GM23338 (cell line): ENCODE measurements around the gene ABCF3. TPM values are rescaled to one million over a fixed set of nuclear protein-coding genes. Genes with fewer than 3 reads are reported as not detected.
A peak's percentile ranks its signal among the peaks of the same experiment; 100 is the strongest.

Source experiments
- ATAC-seq: fragments of 200-7000 bp; cut with Tn5 transposase; 3 replicates; pipeline ENCODE4 v1.9.1; 2020
- DNase-seq: peaks from one replicate; pipeline ENCODE4 v3.0.0-alpha.2; 2015; ENCODE audit warnings: low spot score
- H2AFZ ChIP-seq: fragments of 200-600 bp; sonication (generic); 2 replicates; pipeline ENCODE4 v1.8.0; 2016; ENCODE audit warnings: antibody characterized with exemption, mild to moderate bottlenecking, moderate library complexity
- H3F3A ChIP-seq: fragments of 200-600 bp; sonication (generic); replicated peaks from 2 replicates; pipeline ENCODE4 v1.8.0; 2017; ENCODE audit warnings: antibody characterized with exemption, mixed run types, low read depth
- H3K27ac ChIP-seq: fragments of 200-600 bp; sonication (generic); 2 replicates; pipeline ENCODE4 v1.6.1; 2016; ENCODE audit warnings: low read depth
- H3K27me3 ChIP-seq: fragments of 200-600 bp; sonication (generic); 2 replicates; pipeline ENCODE4 v1.8.0; 2016; ENCODE audit warnings: mild to moderate bottlenecking, mixed run types, moderate library complexity; ENCODE audit not compliant: insufficient read depth
- H3K36me3 ChIP-seq: fragments of 200-600 bp; sonication (generic); 2 replicates; pipeline ENCODE4 v1.8.0; 2016; ENCODE audit warnings: mild to moderate bottlenecking; ENCODE audit not compliant: insufficient read depth
- H3K4me1 ChIP-seq: fragments of 200-600 bp; sonication (generic); 2 replicates; pipeline ENCODE4 v1.8.0; 2016; ENCODE audit warnings: mild to moderate bottlenecking, moderate library complexity; ENCODE audit not compliant: insufficient read depth
- H3K4me2 ChIP-seq: fragments of 200-600 bp; sonication (generic); 2 replicates; pipeline ENCODE4 v1.7.1; 2017; ENCODE audit warnings: mixed run types
- H3K4me3 ChIP-seq: fragments of 200-600 bp; sonication (generic); 2 replicates; pipeline ENCODE4 v1.6.1; 2016; ENCODE audit warnings: mixed run types
- H3K79me2 ChIP-seq: fragments of 200-600 bp; sonication (generic); replicated peaks from 2 replicates; pipeline ENCODE4 v1.8.0; 2017; ENCODE audit warnings: mild to moderate bottlenecking; ENCODE audit not compliant: insufficient read depth
- H3K9me2 ChIP-seq: fragments of 200-600 bp; sonication (generic); 2 replicates; pipeline ENCODE4 v1.8.0; 2017; ENCODE audit not compliant: insufficient read depth
- H4K20me1 ChIP-seq: fragments of 200-600 bp; sonication (generic); replicated peaks from 2 replicates; pipeline ENCODE4 v1.8.0; 2017; ENCODE audit warnings: mild to moderate bottlenecking; ENCODE audit not compliant: insufficient read depth
- H3K27ac Mint-ChIP-seq: 2 replicates; pipeline ENCODE4 v1.8.0; 2020; ENCODE audit warnings: inconsistent platforms, mild to moderate bottlenecking, moderate library complexity, mixed read lengths
- H3K27me3 Mint-ChIP-seq: 3 replicates; pipeline ENCODE4 v1.8.0; 2022; ENCODE audit warnings: low read depth, mild to moderate bottlenecking, moderate library complexity, mixed read lengths, inconsistent platforms; ENCODE audit not compliant: insufficient read depth, poor library complexity
- H3K36me3 Mint-ChIP-seq: 3 replicates; pipeline ENCODE4 v1.8.0; 2021; ENCODE audit warnings: low read depth, mild to moderate bottlenecking, inconsistent platforms, moderate library complexity, mixed read lengths
- H3K4me1 Mint-ChIP-seq: 3 replicates; pipeline ENCODE4 v1.8.0; 2020; ENCODE audit warnings: mild to moderate bottlenecking, inconsistent platforms, mixed read lengths
- H3K4me3 Mint-ChIP-seq: 3 replicates; pipeline ENCODE4 v1.8.0; 2021; ENCODE audit warnings: moderate library complexity, mild to moderate bottlenecking, inconsistent platforms, mixed read lengths
- H3K9me3 Mint-ChIP-seq: 3 replicates; pipeline ENCODE4 v1.8.0; 2020; ENCODE audit warnings: moderate library complexity, mild to moderate bottlenecking, inconsistent platforms, mixed read lengths
- CREB1 ChIP-seq: fragments of 250-450 bp; sonication (Bioruptor Pico); IDR thresholded peaks from 2 replicates; pipeline ENCODE4 v1.5.0; 2020; ENCODE audit warnings: low read depth, mild to moderate bottlenecking, moderate library complexity
- EZH2 ChIP-seq: fragments of 200-600 bp; sonication (generic); IDR thresholded peaks from one replicate; pipeline ENCODE4 v1.8.0; 2017; ENCODE audit warnings: antibody characterized with exemption, mild to moderate bottlenecking, low read depth; ENCODE audit not compliant: unreplicated experiment
- EZH2phosphoT487 ChIP-seq: fragments of 200-600 bp; sonication (generic); IDR thresholded peaks from one replicate; pipeline ENCODE4 v1.8.1; 2018; ENCODE audit warnings: antibody characterized with exemption; ENCODE audit not compliant: unreplicated experiment
- JUNB ChIP-seq: IDR thresholded peaks from one replicate; pipeline ENCODE4 v1.6.1; 2016; ENCODE audit warnings: antibody characterized with exemption; ENCODE audit not compliant: unreplicated experiment
- NANOG ChIP-seq: IDR thresholded peaks from 2 replicates; pipeline ENCODE4 v1.6.1; 2016; ENCODE audit warnings: antibody characterized with exemption, borderline replicate concordance
- POLR2AphosphoS5 ChIP-seq: IDR thresholded peaks from 2 replicates; pipeline ENCODE4 v1.6.1; 2016; ENCODE audit warnings: antibody characterized with exemption, low read depth
- STAT1 ChIP-seq: IDR thresholded peaks from one replicate; pipeline ENCODE4 v1.6.1; 2016; ENCODE audit warnings: antibody characterized with exemption; ENCODE audit not compliant: unreplicated experiment
- ZNF114 ChIP-seq: fragments of 250-450 bp; sonication (Bioruptor Pico); IDR thresholded peaks from 2 replicates; pipeline ENCODE4 v1.5.0; 2020; ENCODE audit warnings: mild to moderate bottlenecking, moderate library complexity
- ZNF331 ChIP-seq: fragments of 250-450 bp; sonication (Bioruptor Pico); IDR thresholded peaks from 2 replicates; pipeline ENCODE4 v1.5.0; 2020; ENCODE audit warnings: low read depth, mild to moderate bottlenecking, moderate library complexity
- polyA plus RNA-seq: library from polyadenylated mRNA; unstranded; fragments of >200 nt; fragmentation: Nextera tagmentation; extraction: Ambion mirVana; gene quantifications from 2 replicates; pipeline ENCODE4 v1.2.1, GENCODE V29; 2016
- total RNA-seq: library from RNA; depleted of rRNA; stranded (reverse); fragments of >200 nt; shearing (Covaris generic); gene quantifications from 2 replicates; pipeline ENCODE4 v1.2.3, GENCODE V29; 2014
- TF ChIP-seq, protein P1 (sequence below): IDR thresholded peaks from one replicate; pipeline ENCODE4 v1.6.1; 2018; ENCODE audit warnings: antibody characterized with exemption; ENCODE audit not compliant: unreplicated experiment
- TF ChIP-seq, protein P2 (sequence below): fragments of 250-450 bp; sonication (Bioruptor Pico); IDR thresholded peaks from 2 replicates; pipeline ENCODE4 v1.5.0; 2020; ENCODE audit warnings: mild to moderate bottlenecking, moderate library complexity
- TF ChIP-seq, protein P3 (sequence below), 2 experiments: fragments of 200-600 bp in 1 of 2; sonication (generic) in 1 of 2; conservative IDR thresholded peaks; 2 replicates each; pipeline versions ENCODE4 v1.5.1 to v1.6.1; 2016 to 2017; ENCODE audit warnings: antibody characterized with exemption in 2 of 2, low read depth in 2 of 2, mild to moderate bottlenecking in 2 of 2, moderate library complexity in 1 of 2
- TF ChIP-seq, protein P4 (sequence below): IDR thresholded peaks from 2 replicates; pipeline ENCODE4 v1.6.1; 2016; ENCODE audit warnings: antibody characterized with exemption

The ABCF3 gene
- total and polyA plus RNA-seq, 2 experiments from 2014 or later, result 33.4 to 48.9 TPM

DNA sequence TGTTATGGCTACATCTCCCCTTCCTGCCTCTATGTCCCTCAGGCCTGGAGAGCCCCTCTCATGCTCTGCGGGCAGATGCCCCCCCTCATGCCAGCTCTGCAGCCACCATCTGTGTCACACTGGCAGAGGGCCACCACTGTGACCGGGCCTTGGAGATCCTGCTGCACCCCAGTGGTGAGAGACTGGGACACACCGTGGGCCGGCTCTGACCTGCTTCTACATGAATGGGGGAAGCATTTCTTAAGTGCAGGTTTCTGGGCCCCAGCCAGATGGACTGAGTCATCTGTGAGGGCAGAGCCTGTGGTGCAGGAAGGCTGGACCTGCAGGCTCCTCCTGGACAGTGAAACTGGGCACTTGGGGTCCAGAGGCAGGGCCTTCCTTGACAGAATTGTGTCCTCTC, 48.2 kb downstream of the ABCF3 start:
- 0 out of 2 replicates have a peak, but pooled peaks cover 6% of the 10 kb centered on the region for H4K20me1 ChIP-seq
- no peak overlapping the region for H3K4me2 ChIP-seq
- no peaks in the 10 kb centered on the region for H3K9me2 ChIP-seq
- H3K4me3 ChIP-seq, result no peak overlapping the region
- H3K36me3 ChIP-seq, result no peaks in the 10 kb centered on the region
- TF ChIP-seq NANOG, result no peak
- TF ChIP-seq ZNF114 (CRISPR knock-in tag), result no peak
- TF ChIP-seq, protein P1, sequence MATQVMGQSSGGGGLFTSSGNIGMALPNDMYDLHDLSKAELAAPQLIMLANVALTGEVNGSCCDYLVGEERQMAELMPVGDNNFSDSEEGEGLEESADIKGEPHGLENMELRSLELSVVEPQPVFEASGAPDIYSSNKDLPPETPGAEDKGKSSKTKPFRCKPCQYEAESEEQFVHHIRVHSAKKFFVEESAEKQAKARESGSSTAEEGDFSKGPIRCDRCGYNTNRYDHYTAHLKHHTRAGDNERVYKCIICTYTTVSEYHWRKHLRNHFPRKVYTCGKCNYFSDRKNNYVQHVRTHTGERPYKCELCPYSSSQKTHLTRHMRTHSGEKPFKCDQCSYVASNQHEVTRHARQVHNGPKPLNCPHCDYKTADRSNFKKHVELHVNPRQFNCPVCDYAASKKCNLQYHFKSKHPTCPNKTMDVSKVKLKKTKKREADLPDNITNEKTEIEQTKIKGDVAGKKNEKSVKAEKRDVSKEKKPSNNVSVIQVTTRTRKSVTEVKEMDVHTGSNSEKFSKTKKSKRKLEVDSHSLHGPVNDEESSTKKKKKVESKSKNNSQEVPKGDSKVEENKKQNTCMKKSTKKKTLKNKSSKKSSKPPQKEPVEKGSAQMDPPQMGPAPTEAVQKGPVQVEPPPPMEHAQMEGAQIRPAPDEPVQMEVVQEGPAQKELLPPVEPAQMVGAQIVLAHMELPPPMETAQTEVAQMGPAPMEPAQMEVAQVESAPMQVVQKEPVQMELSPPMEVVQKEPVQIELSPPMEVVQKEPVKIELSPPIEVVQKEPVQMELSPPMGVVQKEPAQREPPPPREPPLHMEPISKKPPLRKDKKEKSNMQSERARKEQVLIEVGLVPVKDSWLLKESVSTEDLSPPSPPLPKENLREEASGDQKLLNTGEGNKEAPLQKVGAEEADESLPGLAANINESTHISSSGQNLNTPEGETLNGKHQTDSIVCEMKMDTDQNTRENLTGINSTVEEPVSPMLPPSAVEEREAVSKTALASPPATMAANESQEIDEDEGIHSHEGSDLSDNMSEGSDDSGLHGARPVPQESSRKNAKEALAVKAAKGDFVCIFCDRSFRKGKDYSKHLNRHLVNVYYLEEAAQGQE, result no peak
- no peak for TF ChIP-seq ZNF331
- TF ChIP-seq, protein P2, sequence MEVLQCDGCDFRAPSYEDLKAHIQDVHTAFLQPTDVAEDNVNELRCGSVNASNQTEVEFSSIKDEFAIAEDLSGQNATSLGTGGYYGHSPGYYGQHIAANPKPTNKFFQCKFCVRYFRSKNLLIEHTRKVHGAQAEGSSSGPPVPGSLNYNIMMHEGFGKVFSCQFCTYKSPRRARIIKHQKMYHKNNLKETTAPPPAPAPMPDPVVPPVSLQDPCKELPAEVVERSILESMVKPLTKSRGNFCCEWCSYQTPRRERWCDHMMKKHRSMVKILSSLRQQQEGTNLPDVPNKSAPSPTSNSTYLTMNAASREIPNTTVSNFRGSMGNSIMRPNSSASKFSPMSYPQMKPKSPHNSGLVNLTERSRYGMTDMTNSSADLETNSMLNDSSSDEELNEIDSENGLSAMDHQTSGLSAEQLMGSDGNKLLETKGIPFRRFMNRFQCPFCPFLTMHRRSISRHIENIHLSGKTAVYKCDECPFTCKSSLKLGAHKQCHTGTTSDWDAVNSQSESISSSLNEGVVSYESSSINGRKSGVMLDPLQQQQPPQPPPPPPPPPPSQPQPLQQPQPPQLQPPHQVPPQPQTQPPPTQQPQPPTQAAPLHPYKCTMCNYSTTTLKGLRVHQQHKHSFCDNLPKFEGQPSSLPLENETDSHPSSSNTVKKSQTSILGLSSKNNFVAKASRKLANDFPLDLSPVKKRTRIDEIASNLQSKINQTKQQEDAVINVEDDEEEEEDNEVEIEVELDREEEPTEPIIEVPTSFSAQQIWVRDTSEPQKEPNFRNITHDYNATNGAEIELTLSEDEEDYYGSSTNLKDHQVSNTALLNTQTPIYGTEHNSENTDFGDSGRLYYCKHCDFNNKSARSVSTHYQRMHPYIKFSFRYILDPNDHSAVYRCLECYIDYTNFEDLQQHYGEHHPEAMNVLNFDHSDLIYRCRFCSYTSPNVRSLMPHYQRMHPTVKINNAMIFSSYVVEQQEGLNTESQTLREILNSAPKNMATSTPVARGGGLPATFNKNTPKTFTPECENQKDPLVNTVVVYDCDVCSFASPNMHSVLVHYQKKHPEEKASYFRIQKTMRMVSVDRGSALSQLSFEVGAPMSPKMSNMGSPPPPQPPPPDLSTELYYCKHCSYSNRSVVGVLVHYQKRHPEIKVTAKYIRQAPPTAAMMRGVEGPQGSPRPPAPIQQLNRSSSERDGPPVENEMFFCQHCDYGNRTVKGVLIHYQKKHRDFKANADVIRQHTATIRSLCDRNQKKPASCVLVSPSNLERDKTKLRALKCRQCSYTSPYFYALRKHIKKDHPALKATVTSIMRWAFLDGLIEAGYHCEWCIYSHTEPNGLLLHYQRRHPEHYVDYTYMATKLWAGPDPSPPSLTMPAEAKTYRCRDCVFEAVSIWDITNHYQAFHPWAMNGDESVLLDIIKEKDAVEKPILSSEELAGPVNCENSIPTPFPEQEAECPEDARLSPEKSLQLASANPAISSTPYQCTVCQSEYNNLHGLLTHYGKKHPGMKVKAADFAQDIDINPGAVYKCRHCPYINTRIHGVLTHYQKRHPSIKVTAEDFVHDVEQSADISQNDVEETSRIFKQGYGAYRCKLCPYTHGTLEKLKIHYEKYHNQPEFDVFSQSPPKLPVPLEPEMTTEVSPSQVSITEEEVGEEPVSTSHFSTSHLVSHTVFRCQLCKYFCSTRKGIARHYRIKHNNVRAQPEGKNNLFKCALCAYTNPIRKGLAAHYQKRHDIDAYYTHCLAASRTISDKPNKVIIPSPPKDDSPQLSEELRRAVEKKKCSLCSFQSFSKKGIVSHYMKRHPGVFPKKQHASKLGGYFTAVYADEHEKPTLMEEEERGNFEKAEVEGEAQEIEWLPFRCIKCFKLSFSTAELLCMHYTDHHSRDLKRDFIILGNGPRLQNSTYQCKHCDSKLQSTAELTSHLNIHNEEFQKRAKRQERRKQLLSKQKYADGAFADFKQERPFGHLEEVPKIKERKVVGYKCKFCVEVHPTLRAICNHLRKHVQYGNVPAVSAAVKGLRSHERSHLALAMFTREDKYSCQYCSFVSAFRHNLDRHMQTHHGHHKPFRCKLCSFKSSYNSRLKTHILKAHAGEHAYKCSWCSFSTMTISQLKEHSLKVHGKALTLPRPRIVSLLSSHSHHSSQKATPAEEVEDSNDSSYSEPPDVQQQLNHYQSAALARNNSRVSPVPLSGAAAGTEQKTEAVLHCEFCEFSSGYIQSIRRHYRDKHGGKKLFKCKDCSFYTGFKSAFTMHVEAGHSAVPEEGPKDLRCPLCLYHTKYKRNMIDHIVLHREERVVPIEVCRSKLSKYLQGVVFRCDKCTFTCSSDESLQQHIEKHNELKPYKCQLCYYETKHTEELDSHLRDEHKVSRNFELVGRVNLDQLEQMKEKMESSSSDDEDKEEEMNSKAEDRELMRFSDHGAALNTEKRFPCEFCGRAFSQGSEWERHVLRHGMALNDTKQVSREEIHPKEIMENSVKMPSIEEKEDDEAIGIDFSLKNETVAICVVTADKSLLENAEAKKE (CRISPR knock-in tag), result no peak
- TF ChIP-seq STAT1, result no peak
- TF ChIP-seq, protein P3, sequence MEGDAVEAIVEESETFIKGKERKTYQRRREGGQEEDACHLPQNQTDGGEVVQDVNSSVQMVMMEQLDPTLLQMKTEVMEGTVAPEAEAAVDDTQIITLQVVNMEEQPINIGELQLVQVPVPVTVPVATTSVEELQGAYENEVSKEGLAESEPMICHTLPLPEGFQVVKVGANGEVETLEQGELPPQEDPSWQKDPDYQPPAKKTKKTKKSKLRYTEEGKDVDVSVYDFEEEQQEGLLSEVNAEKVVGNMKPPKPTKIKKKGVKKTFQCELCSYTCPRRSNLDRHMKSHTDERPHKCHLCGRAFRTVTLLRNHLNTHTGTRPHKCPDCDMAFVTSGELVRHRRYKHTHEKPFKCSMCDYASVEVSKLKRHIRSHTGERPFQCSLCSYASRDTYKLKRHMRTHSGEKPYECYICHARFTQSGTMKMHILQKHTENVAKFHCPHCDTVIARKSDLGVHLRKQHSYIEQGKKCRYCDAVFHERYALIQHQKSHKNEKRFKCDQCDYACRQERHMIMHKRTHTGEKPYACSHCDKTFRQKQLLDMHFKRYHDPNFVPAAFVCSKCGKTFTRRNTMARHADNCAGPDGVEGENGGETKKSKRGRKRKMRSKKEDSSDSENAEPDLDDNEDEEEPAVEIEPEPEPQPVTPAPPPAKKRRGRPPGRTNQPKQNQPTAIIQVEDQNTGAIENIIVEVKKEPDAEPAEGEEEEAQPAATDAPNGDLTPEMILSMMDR (conservative IDR thresholded peaks at IDR 0.05; ENCODE audit: low read depth in 2 of 2), result no peak
- no peak for TF ChIP-seq JUNB
- no peak for TF ChIP-seq EZH2
- TF ChIP-seq CREB1 (CRISPR knock-in tag), result no peak
- TF ChIP-seq, protein P4, sequence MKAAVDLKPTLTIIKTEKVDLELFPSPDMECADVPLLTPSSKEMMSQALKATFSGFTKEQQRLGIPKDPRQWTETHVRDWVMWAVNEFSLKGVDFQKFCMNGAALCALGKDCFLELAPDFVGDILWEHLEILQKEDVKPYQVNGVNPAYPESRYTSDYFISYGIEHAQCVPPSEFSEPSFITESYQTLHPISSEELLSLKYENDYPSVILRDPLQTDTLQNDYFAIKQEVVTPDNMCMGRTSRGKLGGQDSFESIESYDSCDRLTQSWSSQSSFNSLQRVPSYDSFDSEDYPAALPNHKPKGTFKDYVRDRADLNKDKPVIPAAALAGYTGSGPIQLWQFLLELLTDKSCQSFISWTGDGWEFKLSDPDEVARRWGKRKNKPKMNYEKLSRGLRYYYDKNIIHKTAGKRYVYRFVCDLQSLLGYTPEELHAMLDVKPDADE, result no peak
- TF ChIP-seq POLR2AphosphoS5, result no peak
- TF ChIP-seq EZH2phosphoT487, result no peak
- H3K4me1 ChIP-seq, result no peaks in the 10 kb centered on the region
- H3K27ac ChIP-seq, result no peak overlapping the region
- H3K9me3 Mint-ChIP-seq, result no peaks in the 10 kb centered on the region; the same call in 2 of the 3 replicates
- H3K4me1 Mint-ChIP-seq, result peaks cover 11% of the 10 kb centered on the region
- H3K27me3 ChIP-seq, result peaks cover 52% of the 10 kb centered on the region
- H3K27me3 Mint-ChIP-seq, result peaks cover 44% of the 10 kb centered on the region
- no peak overlapping the region for H2AFZ ChIP-seq
- no peak overlapping the region for H3K27ac Mint-ChIP-seq
- no peak overlapping the region for H3K4me3 Mint-ChIP-seq
- H3K36me3 Mint-ChIP-seq, result no peaks in the 10 kb centered on the region; the same call in 2 of the 3 replicates
- no peaks in the 10 kb centered on the region for H3F3A ChIP-seq
- no peaks in the 10 kb centered on the region for H3K79me2 ChIP-seq
- DNase-seq (peak; percentile 48), ATAC-seq (no peak)
